Myocyte (in vitro differentiated cells): Measurements from ENCODE around the gene MRPL46. TPM values are rescaled to one million over a fixed set of nuclear protein-coding genes. Genes with fewer than 3 reads are reported as not detected.

Source experiments
- DNase-seq: peaks from one replicate; pipeline ENCODE4 v3.0.0-alpha.2; 2012; ENCODE audit warnings: low read depth
- polyA plus RNA-seq: library from polyadenylated mRNA; unstranded; fragments of >200 nt; gene quantifications from one replicate; pipeline ENCODE4 v1.2.1, GENCODE V29; 2012; ENCODE audit warnings: missing spikeins
- total RNA-seq: library from RNA; depleted of rRNA; stranded (reverse); fragments of >200 nt; gene quantifications from 2 replicates; pipeline ENCODE4 v1.2.3, GENCODE V29; 2014

Gene MRPL46
- total RNA-seq, result 22.5 and 25.7 TPM in 2 replicates
- polyA plus RNA-seq, result 24.9 TPM

GRCh38 chr15:88467073-88467934 is at the start of gene MRPL46, which contains the start of gene MRPS11:
Gene MRPL46 (minus strand): TSS chr15:88467388. CDS start chr15:88467377, 11 bp downstream.
Gene MRPS11 (plus strand): TSS chr15:88467708. CDS start chr15:88467718, 10 bp downstream.
- DNase-seq, result peak; percentile 95

GRCh38 chr15:88513195-88513594 is 46.0 kb upstream of the MRPL46 start:
- DNase-seq, result no peak

- no peak for DNase-seq
Observed at GRCh38 chr15:88512601-88513000, 45.4 kb upstream of the MRPL46 start.

- DNase-seq, result peak; percentile 32
Observed at GRCh38 chr15:88512078-88512477, 44.9 kb upstream of the MRPL46 start.

- DNase-seq, result no peak
Observed at GRCh38 chr15:88511161-88511560, 44.0 kb upstream of the MRPL46 start.

GRCh38 chr15:88509964-88510363 is 42.8 kb upstream of the MRPL46 start:
- no peak for DNase-seq

- DNase-seq, result no peak
Observed at GRCh38 chr15:88509321-88509720, 42.1 kb upstream of the MRPL46 start.

- no peak for DNase-seq
Observed at GRCh38 chr15:88506628-88507027, 39.4 kb upstream of the MRPL46 start.

- DNase-seq, result no peak
Observed at GRCh38 chr15:88505721-88506120, 38.5 kb upstream of the MRPL46 start.

GRCh38 chr15:88504445-88504844 is 37.3 kb upstream of the MRPL46 start:
- DNase-seq, result no peak

GRCh38 chr15:88498996-88499395 is 31.8 kb upstream of the MRPL46 start:
- DNase-seq, result no peak

- no peak for DNase-seq
Observed at GRCh38 chr15:88497109-88497765, 30.0 kb upstream of the MRPL46 start.

GRCh38 chr15:88493844-88494243 is 26.7 kb upstream of the MRPL46 start:
- DNase-seq, result peak; percentile 76

- peak; percentile 78 for DNase-seq
Observed at GRCh38 chr15:88491158-88491557, 24.0 kb upstream of the MRPL46 start.

- peak; percentile 66 for DNase-seq
Observed at GRCh38 chr15:88490036-88490435, 22.8 kb upstream of the MRPL46 start.

- DNase-seq, result no peak
Observed at GRCh38 chr15:88489321-88489720, 22.1 kb upstream of the MRPL46 start.

- DNase-seq, result no peak
Observed at GRCh38 chr15:88487796-88488523, 20.8 kb upstream of the MRPL46 start.

- DNase-seq, result peak; percentile 77
Observed at GRCh38 chr15:88487178-88487795, 20.1 kb upstream of the MRPL46 start.

GRCh38 chr15:88484682-88485331 is 17.6 kb upstream of the MRPL46 start:
- peak; percentile 61 for DNase-seq

GRCh38 chr15:88482263-88482662 is 15.1 kb upstream of the MRPL46 start:
- no peak for DNase-seq

- DNase-seq, result no peak
Observed at GRCh38 chr15:88480981-88481380, 13.8 kb upstream of the MRPL46 start.
